ENCODE measurements around the gene CNN3.

- no peak for TF ChIP-seq POLR2A (IDR thresholded peaks at IDR 0.05)
- no peak for TF ChIP-seq CTCF (IDR thresholded peaks at IDR 0.05)
Measured at GRCh38 chr1:94919241-94920030, 7.5 kb downstream of the CNN3 start.
